ENCODE results near the gene POLA2.
"Not testable (repeated sequence)": the region's sequence is repeated elsewhere in the genome, so short reads cannot be mapped to it uniquely, and the experiment has no call there.

The POLA2 gene, protein sequence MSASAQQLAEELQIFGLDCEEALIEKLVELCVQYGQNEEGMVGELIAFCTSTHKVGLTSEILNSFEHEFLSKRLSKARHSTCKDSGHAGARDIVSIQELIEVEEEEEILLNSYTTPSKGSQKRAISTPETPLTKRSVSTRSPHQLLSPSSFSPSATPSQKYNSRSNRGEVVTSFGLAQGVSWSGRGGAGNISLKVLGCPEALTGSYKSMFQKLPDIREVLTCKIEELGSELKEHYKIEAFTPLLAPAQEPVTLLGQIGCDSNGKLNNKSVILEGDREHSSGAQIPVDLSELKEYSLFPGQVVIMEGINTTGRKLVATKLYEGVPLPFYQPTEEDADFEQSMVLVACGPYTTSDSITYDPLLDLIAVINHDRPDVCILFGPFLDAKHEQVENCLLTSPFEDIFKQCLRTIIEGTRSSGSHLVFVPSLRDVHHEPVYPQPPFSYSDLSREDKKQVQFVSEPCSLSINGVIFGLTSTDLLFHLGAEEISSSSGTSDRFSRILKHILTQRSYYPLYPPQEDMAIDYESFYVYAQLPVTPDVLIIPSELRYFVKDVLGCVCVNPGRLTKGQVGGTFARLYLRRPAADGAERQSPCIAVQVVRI

DNA sequence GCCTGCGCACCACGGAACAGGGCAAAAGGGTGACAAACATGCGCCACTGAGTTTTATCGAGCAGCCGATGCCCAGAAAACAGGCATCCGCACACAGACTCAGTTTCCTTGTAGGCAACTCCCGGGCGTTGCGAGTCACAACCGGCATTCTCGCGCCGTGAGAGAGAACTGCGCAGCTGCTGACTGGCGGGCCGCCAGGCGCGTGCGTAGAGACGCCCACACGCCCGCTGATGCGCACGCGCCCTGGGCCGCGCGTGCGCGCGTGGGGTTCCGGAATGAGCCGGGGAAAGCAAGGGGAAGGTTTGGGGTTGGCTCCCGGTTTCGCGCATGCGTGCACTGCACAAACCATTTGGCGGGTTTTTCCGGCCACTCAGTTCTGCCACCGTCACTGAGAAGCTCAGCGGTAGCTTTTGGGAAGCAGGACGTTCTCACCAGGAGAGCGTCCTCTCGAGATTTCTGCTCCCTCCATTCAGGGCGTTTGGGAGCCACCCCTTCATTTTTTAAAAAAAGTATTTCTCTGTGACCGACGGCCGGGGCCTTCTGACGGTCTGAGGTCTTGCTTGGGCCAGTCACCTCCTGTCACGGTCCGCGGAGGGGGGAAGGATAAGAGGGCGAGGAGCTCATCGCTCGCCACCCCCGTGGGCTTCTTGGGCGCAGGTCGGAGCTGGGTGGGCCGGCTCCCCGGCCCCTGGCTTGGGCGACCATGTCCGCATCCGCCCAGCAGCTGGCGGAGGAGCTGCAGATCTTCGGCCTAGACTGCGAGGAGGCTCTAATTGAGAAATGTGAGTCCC lies at the start of gene POLA2:
Gene POLA2, plus strand, starts transcription at position 372 of the 790 bp plus-strand sequence. Its CDS starts 331 bp downstream, at position 703.
- peak; percentile 90 for FAIRE-seq
- DNase-seq (ENCODE audit: insufficient read length, low spot score), result peak; percentile 91

DNA sequence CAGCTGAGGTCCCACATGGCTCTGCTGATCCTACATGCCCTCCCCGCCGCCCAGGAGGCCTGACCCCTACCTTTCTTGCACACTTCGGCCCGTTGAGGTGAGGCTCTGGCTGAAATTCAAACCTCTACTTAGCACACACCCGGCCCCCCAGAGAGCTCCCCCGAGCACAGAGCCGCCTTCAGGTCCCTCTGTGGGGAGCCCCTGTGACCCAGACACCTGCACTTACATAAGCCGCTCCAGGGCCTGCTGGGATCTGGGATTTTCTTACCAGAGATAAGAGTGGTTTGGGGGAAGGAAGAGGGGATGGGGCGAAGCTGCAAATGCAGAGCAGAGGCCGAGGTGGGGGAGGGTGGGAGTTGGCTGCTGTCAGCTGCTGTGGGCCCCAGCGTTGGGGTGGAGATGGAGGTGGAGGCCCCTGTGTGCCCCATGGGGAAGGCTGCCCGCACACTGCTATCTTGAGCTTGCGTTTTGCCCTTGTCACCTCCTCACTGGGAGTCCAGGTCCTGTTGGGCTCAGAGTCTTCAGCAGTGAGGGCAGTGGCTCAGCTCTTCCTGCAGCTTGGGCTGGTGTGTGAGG lies 49.4 kb upstream of the POLA2 start:
- no peak for FAIRE-seq
- no peak for DNase-seq (ENCODE audit: insufficient read length, low spot score)

DNA sequence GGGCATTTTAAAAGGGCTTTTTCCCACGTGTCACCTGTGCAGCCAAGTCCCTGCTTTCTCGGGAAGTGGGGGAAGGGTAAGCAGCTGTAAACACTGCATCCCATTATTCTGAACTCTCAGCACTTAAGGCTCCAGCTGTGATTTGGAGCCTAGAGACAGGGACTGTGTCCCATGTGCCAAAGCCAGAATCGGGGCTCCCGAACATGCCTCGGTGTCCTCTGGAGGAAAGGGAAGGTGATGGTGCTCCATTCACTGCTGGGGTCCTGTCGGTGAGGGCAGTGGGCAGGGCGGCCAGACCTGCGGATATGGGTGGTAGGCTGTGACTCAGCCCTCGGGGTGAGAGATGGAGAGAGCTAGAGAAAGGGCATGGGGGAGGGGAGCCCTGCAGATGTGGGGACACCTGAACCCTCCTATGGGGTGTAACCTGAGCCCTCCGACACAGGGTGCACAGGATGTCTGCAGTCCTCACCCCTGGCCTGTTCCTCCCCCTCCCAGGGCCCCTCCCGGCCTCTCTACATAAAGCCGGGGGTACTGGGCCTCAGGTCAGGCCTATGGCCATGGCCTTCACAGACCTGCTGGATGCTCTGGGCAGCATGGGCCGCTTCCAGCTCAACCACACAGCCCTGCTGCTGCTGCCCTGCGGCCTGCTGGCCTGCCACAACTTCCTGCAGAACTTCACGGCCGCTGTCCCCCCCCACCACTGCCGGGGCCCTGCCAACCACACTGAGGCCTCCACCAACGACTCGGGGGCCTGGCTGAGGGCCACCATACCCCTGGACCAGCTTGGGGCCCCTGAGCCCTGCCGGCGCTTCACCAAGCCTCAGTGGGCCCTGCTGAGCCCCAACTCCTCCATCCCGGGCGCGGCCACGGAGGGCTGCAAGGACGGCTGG lies 48.2 kb upstream of the POLA2 start:
- no peak for FAIRE-seq
- no peak for DNase-seq (ENCODE audit: insufficient read length, low spot score)

DNA sequence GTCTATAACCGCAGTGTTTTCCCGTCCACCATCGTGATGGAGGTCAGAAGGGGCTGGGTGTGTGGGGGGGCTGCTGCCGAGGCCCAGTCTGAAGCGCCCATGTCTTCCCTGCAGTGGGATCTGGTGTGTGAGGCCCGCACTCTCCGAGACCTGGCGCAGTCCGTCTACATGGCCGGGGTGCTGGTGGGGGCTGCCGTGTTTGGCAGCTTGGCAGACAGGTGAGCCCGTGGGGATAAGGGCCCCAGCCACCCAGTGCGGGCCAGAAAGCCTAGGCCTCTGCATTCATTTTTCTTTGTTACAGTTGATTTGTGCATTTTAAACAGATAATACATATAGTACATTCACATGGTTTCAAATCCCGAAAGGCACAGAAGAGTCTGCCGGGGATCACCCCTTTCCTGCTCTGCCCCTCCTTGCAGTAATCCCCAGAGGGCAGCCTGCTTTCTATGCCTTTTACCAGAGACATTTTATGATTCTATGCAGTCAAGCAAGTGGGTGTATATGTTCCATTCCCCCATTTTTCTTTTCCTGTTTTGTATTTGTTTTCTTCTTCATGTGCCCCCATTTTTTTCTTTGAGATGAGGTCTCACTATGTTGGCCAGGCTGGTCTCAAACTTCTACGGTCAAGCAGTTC lies 47.4 kb upstream of the POLA2 start:
- FAIRE-seq (no peak), DNase-seq (ENCODE audit: insufficient read length, low spot score) (no peak)

DNA sequence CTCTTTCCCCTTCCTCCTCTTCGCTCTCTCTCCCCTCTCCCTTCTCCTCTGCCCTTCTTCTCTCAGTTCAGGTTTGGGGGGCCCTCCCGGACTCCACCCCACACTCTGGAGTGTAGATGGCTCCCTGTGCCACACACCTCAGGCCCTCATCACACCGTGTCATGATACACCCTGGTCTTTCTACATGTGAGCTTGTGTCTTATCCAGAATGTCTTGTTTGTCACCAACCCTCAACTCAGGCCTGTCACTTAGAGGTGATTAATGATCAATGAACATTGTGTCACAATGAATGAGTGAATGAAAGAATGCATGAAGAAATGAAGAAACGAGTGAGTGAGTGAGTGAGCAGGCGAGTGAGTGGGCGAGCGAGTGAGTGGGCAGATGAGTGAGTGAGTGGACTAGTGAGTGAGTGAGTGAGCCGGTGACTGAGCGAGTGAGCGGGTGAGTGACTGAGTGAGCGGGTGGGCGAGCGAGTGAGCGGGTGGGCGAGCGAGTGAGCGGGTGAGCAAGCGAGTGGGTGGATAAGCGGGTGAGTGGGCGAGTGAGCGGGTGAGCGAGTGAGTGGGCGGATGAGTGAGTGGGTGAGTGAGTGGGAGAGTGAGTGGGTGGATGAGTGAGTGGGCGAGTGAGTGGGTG lies 46.2 kb upstream of the POLA2 start:
- no peak for FAIRE-seq
- no peak for DNase-seq (ENCODE audit: insufficient read length, low spot score)

DNA sequence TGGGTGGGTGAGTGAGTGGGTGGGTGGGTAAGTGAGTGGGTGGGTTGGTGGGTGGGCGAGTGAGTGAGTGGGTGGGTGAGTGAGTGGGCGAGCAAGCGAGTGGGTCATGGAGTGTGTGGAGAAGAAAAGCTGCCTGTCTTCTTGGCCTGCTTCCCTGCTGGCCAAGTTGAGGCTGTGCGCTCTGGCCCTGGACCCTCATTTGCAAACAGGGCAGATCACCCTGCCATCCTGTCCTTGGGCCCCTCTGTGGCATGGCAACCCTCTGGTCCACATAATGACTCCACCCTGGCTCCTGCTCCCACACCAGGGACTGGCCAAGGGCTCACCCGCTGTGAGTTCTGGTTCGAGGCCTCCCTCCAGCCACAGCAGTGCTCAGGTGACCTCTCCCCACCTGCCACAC lies 44.9 kb upstream of the POLA2 start:
- FAIRE-seq, result no peak
- DNase-seq (ENCODE audit: insufficient read length, low spot score), result no peak

DNA sequence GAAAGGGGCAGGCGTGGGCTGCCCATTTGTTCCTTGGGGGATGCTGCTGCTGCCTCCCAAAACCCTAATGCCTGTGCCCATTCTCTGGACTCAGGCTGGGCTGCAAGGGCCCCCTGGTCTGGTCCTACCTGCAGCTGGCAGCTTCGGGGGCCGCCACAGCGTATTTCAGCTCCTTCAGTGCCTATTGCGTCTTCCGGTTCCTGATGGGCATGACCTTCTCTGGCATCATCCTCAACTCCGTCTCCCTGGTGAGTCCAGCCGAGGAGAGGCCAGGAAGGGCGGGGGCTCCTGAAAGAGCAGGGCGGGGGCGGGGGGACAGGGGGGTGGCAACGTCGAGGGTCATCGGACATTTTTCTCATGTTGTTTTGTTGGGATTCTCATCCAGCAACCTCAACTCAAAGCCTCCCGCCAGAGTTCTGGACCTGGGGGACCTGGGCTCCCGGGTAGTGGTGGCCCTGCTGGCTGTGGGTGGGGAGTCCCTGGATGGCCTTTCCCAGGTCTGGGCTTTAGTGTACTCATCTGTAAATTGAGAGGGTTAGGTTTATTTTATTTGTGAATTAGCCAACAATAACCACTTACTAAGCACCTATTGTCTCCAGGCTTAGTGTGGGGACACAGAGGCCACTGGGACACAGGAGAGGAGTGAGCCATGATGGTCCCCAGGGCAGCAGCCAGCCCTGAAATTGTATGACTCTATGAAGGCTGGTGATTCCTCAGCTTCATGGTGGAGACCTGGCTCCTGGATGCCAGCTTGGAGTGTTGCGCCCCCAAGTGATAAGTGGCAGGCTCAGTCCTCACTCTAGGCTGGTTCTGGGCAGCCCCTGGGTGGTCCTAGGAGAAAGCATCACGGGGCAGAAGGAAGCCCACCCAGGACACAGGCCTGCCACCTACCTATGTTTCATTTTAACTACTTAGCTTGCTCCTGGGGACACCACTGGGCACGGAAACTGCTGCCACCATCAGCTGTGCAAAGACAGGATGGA lies 44.0 kb upstream of the POLA2 start:
- DNase-seq (ENCODE audit: insufficient read length, low spot score) (no peak), FAIRE-seq (no peak)

DNA sequence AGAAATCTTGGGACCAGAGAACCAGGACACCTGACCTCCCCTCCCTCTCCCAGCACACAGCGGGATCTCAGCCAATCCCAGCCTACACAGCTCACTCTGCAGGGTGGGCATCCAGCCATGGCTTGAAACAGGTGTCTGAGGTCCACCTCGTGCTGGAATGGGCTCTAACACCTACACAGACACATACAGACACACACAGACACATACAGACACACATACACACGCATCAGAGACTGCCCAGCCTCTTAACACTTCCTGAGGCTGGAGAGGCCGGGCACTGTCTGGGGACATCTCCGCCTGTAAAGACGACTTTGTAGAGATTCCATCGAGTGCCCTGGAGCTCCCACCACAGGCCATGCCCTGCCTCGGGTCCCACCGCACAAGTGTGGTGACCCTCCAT lies 43.3 kb upstream of the POLA2 start:
- DNase-seq (ENCODE audit: insufficient read length, low spot score) (no peak), FAIRE-seq (no peak)

DNA sequence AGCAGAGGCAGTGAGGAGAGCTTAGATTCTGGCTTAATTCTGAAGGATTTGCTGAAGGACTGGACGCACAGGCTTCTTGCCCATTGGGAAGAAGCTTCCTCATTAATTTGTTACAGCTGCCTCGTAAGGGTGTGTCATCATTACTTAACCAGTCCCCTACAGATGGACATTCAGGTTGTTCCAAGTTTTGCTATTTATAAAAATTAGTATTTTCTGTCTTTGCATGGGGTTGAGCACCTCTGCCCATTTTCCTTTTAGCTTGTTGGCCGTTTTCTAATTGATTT lies 41.9 kb upstream of the POLA2 start:
- DNase-seq (ENCODE audit: insufficient read length, low spot score), result no peak
- no peak for FAIRE-seq

DNA sequence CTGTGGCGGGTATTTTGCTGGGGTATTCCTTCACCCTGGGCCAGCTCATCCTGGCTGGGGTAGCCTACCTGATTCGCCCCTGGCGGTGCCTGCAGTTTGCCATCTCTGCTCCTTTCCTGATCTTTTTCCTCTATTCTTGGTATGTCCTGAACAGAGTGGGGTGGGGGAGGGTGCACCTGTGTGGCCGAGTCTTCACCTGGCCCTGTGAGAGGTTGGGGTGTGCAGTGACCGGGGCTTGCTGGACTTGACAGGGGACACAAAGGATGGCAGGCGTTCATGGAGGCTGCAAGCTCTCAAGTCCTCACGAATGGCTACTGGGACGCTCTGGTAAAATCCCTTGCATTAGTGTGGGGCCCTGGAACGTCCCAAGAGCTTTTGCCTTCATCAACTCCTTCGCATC lies 40.7 kb upstream of the POLA2 start:
- FAIRE-seq, result no peak

DNA sequence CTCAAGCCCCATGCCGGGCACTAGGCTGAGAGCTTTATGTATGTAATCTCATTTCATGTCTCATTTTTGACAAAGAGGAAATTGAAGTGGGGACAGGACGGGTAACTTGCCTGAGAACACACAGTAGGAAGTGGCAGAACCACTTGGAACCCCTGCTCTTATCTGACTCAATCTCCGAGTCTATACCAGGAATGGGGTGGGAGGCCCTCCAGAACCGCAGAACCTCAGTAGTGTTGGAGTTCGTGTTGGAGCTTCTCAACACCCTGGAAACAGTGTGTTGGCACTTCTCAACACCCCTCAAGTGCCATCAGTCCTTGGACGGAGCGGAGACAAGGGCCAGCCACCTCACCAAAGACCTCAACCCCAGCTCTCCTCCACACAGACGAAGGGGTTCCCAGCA lies 38.8 kb upstream of the POLA2 start:
- no peak for FAIRE-seq
- no peak for DNase-seq (ENCODE audit: insufficient read length, low spot score)

More for the DNA sequence above, 40.7 kb upstream of the POLA2 start:
- no peak for DNase-seq (ENCODE audit: insufficient read length, low spot score)

DNA sequence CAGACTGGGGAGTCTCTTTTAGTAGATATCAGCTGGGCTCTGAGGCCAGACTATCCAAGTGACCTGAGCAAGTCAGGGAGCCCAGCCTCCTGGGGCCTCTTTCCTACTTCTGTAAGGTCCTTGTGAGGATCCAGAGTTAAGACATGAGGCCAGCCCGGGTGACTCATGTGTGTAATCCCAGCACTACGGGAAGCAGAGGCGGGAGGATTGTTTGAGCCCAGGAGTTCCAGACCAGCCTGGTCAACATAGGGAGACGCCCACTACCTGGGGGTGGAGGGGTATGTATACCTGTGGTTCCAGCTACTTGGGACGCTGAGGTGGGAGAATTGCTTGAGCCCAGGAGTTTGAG lies 36.9 kb upstream of the POLA2 start:
- no peak for FAIRE-seq
- DNase-seq (ENCODE audit: insufficient read length, low spot score), result no peak

DNA sequence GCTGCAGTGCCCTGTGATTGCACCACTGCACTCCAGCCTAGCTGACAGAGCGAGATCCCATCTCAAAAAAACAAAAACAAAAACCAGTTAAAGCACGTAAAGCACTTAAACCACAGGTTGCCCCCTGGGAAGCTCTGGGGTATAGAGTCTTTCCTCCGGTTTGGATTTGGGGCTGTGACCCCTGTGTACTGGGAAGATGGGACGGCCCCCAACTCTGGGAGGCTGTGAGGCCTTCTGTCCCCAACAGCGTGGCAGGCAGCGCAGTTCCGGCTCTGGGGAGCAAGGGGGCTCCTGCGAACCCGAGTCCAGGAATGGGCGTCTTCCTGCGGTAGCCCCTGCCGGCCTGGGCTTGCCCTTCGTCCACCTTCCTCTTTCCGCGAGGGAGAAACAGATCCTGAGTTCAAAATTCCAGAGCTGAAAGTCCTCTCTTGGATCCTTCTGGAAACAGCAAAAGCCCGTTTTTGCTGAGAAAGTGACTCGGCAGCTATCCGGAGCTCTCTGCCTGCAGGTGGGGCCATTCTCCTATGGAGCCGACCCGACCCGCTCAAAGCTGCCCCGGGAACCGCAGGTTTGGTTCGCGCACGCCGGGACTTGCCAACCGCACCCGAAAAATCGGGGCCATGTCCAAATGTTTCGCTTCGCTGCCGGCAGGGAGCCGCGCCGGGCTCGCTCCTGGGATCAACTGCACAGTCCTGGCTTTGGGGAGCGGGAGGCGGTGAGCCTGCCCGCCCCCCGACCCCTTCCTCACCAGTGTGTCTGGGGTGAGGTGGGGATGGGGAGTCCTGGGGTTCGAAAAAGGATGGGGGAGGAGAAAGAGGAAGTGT lies 36.3 kb upstream of the POLA2 start:
- FAIRE-seq (no peak), DNase-seq (ENCODE audit: insufficient read length, low spot score) (peak; percentile 61)

DNA sequence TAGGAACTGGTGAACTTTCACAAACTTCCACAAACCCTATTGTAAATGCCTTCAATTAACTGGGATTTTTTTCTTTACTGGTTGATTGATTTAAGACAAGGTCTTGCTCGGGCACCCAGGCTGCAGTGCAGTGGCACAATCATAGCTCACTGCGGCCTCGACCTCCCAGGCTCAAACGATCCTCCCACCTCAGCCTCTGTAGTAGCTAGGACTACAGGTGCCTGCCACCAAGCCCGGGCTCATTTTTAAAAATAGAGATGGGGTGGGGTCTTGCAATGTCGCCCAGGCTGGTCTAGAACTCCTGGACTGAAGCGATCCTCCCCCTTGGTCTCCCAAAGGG lies 35.7 kb upstream of the POLA2 start:
- no peak for DNase-seq (ENCODE audit: insufficient read length, low spot score)

DNA sequence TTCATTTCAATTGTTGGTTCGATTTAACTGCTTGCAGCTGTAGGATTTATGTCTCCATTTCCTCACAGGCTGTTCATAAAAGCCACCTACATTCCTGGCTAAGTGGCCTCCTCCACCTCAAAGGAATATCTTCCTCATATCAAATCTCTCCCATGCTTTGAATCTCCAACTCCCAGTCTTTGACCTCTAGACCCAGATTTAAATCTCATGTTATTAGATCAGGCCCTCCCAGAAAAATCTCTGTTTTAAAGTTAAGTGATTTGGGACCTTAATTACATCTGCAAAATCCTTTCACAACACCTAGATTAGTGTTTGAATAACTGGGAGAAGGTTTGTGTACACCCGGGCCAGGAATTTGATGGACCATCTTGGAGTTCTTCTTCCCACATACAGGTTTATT lies 33.9 kb upstream of the POLA2 start:
- DNase-seq (ENCODE audit: insufficient read length, low spot score), result no peak
- no peak for FAIRE-seq

More for the DNA sequence above, 35.7 kb upstream of the POLA2 start:
- FAIRE-seq, result no peak

DNA sequence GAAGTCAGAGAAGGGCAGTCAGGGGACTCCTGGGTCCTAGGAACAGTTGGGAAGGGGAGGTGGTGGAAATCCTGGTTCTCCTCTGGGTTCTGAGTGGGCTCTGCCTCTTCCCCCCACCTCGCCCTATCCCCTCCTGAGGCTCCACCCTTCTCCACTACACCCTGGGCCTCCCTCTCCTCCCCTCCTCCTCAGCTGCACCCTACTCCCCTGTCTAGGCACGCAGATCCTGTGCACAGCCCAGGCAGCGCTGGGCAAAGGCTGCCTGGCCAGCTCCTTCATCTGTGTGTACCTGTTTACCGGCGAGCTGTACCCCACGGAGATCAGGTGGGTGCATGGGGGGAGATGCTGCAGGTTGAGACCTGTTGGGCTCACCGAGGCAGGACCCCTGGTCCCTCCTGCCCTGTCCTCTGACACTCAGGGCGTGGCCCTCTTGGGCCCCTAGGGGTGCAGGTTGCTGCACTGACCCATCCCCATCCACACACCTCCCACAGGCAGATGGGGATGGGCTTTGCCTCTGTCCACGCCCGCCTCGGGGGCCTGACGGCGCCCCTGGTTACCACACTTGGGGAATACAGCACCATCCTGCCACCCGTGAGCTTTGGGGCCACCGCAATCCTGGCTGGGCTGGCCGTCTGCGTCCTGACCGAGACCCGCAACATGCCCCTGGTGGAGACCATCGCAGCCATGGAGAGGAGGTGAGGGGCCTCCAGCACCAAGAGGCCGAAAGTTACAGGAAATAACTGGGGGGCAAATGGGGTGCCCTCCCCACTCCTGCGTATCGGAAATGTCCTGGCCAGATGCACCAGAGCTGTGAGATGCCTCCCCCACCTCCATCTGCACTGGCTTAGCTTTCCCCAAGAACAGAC lies 25.3 kb upstream of the POLA2 start:
- FAIRE-seq, result no peak

DNA sequence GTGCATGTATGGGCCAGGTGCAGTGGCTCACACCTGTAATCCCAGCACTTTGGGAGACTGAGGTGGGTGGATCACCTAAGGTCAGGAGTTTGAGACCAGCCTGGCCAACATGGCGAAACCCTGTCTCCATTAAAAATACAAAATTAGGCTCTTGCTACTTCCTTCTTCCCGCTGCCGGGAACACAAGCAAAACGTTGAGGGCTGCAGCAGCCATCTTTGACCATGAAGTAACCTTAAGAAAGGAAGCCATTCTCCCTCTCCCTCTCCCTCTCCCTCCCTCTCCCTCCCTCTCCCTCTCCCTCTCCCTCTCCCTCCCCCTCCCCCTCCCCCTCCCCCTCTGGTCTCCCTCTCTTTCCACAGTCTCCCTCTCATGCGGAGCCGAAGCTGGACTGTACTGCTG lies 23.5 kb upstream of the POLA2 start:
- not testable (repeated sequence) for FAIRE-seq; DNase-seq (ENCODE audit: insufficient read length, low spot score)

More for the DNA sequence above, 25.3 kb upstream of the POLA2 start:
- no peak for DNase-seq (ENCODE audit: insufficient read length, low spot score)
